ENCODE results near the gene EXOC3.

The EXOC3 gene

DNA sequence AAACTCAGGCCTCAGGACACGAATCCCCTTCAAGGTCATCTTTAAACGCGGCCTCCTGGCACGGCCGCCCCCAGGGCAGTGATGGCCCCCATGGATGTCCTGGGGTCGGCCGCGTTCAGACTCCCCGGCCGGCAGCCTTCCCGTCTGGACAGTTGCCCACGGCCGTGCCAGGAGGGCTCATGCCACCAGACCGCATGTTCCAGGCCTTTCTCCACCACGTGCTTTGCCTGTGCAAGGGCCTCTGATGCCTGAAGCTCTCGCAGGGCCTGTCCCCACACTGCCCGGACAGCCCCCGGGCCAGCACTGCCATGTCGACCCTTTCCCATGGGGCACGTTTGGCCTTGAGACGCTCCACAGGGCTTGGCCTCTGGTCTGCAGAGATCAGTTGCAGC, 46.7 kb downstream of the EXOC3 start:
- DNase-seq, result no peak

DNA sequence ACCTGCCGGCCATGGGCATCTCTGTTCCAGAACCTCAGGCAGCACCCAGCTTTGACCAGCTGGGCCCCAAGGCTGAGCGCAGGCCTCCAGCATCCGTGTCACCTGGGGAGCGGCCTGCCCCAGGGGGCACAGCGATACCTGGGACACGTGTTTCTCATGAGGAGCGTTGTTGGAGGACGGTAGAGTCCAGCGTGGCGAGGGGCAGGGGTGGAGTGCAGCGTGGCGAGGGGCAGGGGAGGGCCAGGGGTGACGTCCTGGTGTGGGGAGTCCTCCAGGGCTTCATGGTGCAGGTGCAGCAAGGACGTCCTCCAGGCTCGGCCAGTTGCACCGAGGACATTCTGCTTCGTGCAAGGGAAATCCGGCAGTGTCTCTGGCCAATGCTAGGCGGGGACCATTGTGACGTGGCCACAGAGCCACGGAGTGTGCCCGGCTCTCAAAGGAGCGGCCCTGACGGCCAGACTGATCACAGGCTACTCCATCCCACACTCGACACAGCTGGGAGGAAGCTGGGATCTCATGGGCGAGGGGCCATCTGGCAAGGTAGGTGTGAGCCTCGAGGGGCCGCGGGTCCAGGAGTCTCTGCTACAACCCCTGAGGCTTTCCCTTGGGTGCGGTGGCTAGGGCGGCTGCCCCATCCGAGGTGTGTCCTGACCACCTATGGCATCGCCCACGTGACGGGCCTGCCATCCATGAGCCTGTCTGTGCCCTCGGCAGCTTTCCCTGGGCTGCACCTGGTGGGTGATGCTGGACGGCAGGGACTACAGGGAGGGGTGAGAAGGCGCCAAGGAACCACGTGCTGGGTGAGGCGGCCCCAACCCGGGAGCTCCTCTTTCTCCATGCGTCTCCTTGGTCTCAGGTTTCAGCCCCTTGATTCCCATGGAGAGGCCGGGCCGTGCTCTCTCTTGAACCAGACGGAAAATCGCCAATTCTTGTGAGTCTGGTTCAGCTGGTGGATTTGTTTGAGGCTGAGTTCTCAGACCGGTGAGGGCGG, 47.4 kb downstream of the EXOC3 start:
- DNase-seq, result no peak

DNA sequence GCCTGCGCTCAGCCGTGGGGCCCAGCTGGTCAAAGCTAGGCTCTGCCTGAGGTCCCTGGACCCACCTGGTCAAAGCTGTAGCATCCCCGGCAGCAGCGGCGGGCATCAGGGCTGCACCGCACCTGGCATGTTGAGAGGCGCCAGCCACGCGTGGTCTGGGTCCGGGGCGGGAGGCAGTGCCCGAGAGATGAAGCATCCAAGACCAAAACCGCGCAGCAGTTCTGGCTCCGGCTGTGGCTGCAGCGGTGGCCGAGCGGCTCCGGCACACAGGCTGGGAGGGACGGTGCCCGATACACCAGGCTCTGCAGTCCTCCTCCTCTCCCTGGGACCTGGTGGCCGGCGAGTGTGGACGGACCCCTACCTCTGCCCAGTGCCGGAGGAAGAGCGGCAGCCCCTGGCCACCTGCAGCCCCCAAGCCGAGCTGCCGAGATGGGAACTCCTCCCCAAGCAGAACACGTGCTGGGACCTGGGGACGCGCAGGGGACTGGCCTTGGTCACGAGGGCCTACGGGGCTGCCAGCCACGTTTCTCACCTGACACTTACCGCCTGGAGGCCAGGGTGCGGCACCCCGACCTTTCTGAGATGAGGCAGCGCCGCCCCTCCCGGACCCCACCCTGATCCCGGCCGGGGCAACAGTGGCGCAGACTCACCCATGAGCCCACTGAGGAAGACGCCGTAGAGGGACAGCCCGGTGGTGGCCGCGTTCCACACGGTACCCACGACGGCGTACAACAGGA, 48.3 kb downstream of the EXOC3 start:
- no peak for DNase-seq

DNA sequence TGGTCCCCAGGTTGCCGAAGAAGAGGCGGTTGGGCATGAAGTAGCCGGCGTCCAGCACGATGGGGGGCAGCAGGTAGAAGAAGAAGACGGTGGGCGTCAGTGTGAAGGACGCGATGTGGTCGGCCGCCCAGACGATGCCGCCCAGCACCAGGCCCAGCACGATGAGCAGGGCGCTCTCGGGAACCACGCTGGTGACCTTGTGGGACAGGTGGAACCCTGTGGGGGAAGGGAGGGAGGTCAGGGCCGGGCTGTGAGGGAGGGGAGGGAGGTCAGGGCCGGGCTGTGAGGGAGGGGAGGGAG, 48.8 kb downstream of the EXOC3 start:
- DNase-seq, result no peak

DNA sequence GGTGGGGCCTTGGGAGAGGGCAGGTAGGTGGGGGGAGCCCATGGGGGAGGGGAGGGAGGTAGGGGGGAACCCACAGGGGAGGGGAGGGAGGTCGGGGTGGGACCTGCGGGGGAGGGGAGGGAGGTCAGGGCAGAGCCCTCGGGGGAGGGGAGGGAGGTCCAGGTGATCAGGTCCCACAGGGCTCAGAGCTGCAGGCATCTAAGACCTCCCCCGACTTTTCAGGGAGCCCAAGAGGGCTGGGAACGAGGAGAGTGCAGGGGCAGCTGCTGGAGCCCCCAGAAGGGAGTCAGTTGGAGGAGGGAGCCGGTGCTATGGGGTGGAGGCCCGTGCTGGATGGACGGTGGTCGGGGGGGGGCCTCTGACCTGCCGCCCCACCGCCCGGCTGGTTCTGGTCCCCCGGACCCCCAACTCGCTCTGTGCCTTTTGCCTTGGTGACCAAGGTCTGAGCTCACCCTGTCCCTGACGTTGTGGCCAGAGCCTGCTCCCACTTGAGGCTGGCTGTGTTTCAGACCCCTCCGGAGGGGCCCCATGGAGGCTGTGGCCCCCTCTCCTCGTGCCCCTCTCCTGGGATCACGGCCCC, 49.4 kb downstream of the EXOC3 start:
- DNase-seq, result no peak

DNA sequence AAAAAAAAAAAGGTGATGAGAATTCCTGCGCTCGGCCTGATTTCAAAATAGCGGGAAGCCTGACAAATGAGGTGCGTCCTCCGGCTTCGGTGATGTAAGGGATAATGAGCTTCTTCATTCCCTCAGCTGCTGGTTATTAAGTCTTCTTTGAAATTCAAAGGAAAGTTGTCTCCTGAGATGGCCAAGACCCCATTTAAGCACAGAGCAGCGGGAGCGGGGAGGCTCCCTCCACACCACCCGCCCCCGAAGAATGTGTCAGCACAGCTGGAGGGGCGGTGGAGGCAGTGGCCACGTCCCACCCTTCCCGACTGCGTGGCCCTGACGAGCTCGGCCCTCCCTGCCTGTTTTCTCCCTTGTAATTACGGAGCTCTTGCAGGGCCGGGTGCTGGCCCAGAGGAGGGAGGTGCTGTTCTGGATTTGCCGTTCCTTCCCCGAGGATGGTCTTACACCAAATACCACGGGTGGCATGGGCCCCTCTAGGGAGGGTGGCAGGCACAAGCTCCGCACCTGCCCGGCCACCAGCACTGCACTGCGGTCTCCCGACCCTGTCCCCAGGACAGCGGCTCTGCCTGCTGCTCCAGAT, 50.2 kb downstream of the EXOC3 start:
- no peak for DNase-seq

DNA sequence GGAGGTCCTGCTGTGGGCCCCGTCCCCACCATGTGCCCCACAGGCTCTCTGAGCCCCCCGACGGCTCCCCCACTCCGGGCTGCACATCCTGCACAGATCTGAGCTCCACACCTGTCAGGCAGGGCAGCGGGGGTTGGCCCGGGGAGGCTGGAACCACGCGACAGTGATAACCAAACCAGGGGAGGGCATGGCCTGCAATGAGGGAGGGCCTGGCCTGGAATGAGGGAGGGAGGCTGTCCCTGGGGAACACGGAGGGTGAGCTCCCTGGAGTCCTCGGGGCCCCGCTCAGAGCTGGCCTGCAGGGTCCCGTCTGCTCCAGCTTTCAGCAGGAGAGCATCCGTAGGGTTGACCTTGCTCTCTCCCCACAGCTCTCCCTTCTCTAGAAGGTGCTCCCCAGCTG, 50.8 kb downstream of the EXOC3 start:
- DNase-seq, result no peak

DNA sequence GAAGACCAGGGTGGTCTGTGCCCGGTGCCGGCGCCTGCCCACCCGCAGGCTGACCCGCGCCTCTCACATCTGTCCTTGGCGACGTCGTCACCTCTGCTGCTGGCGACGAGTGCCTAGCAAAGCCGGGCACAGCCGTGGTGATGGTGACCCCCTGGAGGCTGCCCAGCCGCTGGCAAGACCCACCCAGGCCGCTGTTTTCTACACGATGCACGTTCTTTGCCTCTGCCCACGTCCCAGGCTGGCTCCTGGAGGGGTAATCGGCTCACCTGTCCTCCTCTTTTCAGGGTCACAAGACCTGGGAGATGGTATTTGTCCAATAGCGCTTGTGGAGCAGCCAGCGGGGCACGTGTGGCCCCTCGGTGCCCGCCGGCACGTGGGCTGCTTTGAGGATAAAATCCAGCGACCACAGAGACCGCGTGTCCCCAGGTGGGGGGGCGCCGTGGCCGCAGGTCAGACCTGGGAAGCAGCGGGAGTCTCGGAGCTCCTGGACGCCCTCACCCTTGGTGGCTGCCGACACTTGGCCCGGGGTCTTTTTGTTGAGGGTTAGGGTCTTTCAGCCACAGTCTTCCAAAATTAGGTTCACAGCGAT, 51.8 kb downstream of the EXOC3 start:
- DNase-seq, result no peak

DNA sequence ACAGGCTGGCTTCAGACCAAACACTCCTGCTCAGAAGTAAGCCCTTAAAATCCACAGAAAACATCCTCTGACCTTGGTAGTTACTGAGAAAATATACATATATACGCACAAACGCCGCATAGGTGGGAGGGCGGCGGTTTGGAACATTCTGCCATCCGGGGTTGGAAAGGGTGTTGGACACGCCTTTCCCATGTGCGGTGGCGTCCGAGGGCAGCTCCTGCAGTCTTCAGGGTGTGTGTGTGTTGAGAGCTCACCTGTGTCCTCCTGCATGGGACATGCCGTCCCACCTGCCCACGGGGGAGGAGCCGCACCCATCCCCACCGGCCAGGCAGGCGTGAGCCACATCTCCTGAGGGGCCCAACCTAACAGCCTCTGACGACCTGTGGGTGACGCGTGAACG, 53.1 kb downstream of the EXOC3 start:
- DNase-seq, result no peak

DNA sequence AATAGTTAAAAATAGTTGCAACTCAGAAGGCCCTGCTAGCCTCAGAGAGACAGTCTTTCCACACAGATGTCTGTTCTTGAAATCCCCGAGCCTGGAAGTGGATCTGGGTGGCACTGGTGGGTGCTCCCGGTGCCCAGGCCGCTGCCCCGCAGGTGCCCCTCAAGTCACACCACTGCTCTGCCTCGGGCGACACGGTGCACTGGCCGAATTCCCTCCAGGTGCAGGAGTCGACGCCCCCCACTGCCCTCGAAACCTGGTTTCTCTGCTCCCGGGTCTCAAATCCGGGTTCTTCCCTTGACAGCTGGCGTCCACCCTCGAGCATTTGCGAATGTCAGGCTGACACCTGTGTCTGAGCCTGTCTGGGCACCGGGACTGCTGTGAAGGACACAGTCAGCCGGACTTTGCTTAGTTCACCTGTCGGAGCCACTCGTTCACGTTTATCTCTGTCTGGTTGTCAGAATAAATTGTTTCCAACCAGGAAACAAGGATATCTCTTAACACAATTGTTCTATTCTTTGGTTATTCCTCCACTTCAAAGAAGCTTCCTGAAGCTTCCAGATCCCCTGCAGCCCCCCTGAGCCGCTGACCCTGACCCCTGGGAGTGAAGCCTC, 54.2 kb downstream of the EXOC3 start:
- DNase-seq, result no peak

DNA sequence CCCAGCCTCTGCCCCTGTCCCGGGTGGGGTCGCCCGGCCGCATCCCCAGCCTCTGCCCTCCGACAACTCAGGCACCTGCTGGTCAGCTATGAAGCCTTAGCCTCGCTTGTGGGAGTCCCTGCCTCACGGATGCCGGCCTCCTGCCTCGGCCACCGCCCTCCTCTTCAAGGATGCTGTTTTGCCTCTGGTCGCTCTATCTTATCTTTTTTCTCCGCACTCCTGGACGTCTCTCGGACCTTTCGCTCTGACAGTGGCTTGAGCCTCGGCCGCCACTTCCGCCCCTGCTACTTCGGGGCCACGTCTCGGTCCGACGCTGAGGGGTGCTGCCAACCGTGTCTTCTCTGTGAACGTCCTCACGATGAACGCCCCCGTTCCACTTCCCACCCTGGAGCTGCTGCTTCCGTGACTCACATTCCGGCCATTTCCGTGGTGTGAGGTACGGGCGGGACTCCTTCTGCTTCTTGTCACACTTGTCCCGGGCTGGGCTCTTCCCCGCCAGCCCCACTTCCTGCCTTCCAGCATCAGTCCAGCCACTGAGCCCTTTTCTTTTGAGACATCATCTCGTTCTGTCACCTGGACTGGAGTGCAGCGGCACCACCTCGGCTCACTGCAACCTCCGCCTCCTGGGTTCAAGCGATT, 55.0 kb downstream of the EXOC3 start:
- no peak for DNase-seq

DNA sequence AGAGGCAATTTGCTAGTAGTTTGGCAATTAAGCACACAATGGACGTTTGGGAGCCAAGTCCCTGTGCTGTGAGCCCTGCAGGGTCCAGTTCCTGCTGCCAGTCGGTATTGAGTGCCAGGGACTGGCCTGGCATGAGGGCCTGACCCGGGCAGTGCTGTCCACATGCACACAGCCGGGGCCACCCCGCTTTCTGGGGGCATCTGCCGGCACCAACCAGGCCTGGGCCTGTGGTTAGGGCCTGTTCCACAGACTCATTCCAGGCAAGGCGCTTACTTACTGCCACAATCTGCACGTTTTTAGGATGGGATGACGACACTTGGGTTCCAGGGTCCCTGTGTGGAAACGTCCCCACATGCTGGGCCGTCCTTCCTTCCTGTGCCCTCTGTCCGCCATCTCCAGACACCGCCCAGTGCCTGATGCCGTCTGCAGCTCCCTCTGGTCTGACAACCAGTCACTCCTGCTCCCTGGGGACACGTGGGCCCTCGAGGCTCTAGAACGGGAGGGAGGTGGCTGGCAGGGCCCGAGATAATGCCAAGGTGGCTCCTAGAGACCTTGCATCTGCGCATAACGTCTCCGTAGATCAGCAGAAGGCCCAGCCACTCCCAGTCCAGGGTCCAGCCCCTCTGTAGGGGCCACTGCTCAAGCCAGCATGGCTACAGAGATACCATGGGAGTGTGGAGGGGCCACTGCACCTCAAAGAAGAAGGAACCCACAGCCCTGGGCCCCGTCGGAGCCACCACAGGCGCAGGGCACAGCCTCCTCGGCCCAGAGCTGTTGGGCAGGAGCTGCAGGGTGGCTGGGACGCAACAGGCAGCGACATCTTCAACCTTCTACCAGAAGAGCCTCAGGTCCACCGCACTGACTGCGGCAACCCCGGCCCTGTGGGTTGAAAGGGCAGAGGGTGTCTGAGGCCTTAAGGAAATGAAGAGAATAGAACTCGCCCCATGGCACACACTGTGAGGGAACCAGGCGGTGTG, 56.5 kb downstream of the EXOC3 start:
- DNase-seq, result peak; percentile 17

DNA sequence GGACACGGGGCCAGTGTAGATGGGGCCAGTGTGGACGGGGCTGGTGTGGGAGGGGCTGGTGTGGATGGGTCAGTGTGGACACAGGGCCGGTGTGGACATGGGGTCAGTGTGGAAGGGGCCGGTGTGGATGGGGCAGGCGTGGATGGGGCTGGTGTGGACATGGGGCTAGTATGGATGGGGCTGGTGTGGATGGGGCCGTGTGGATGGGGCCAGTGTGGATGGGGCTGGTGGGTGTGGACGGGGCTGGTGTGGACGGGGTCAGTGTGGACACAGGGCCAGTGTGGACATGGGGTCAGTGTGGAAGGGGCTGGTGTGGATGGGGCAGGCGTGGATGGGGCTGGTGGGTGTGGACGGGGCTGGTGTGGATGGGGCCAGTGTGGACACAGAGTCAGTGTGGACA, 57.5 kb downstream of the EXOC3 start:
- no peak for DNase-seq

DNA sequence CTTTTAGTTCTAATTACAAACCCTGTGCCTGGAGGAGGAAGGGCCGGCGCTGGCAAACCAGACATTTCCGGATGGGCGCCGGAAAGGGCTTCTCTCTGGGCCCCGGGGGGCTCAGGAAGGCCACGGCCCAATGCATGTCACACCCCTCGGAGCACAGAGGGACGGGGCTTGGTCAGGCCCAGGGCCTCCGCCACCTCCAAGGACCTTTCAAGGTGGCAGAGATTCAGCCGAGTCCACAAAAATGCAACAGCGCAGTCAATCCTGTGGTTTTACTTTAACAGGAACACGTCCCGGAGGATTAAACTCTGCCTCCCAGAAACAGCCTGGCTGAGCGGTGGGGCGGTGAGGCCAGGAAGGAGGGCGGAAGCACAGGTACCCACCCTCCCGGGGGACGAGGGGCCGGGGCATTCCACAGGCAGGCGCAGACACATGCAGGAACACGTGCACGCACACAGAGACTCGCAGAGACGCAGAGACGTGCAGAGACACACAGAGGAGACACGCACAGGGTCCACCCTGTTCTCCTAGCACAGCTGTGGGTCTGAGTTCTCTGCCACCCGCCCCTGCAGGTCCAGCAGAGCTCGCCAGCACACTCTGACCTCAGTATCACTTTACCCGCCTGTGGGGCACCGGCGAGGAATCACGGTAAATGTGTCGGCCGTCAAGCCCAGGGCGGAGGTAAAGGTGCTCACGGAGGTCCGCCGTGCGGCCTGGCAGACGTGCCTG, 58.3 kb downstream of the EXOC3 start:
- DNase-seq, result peak; percentile 77

DNA sequence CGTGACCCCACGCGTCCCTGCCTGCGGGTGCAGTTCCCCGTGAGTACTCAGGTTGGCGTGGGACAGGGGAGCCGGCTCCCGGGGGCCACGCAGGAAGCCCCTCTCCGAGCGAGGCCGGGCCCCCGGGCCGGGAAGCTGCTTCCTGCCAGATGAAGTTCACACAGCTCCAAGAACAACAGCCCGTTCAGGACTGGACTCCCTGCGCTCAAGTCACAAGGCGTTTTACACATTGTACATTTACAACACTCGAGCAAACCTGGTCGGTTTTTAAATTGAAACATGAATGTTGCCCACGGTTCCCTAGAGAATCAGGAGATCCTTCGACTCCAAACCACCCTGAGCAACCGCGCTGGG, 58.8 kb downstream of the EXOC3 start:
- peak; percentile 38 for DNase-seq

DNA sequence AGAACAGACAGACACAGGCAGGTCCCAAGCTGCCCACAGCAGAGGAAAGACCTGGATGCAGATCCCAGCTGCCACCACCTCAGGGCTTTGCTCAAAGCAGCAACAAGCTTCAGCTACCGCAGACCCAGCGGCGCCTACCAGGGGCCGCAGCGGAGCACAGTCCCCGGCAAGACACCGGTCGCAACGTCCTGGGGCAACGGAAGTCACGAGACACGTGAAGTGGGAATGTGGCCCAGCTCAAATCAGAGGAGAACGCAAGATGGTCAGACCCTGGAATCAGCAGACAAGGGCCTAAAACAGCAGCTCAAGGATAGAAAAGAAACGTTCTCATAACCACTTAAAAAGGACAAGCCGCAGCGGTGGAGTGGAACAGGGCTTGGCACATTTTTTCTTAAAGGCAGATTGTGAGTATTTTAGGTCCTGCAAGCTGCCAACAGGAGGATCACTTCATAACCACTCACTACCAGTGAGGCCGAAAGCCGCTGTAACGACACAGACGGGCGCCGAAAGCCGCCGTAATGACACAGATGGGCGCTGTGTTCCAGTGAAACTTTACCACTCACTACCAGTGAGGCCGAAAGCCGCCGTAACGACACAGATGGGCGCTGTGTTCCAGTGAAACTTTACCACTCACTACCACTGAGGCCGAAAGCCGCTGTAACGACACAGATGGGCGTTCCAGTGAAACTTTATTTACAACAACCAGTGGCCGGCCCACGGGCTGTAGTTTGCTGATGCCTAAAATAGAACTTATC, 59.5 kb downstream of the EXOC3 start:
- peak; percentile 97 for DNase-seq

DNA sequence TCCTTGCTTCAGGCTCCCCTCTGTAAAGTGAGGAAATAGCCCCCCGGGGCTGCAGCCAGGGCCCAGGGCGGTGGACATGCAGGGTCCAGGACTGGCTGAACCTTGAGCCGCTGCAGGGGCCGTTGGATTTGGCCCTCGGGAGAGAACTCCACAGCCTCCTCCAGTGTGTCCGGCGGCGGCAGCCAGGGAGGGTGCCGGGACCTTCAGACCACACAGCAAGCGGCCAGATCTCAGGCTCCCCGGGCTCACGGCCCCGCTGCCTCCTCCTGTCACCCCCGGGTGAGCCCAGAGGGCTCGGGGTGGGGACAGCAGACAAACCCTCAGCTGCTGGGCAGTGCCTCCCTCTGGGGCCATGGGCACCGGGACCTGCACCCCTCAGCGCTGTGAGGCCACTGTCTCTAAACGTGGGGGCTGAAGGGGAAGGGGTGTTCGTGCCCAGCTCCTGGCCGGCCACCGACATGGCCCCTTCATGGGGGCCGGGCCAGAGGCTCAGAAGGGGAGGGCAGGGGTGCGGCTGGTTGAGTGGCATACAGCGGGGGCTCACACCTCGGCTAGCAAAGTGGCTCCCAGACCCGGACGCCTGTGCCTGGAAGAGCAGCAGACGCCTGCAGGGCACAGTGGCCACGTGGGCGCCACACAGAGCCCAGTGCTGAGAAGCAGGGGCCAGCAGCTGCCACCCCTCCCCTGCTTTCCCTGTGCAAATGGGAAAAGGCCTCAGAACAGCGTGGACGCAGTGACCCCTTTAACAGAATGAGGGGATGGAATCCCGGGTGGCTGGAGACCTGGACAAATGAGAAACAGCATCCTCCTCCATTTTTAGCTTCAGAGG, 61.6 kb downstream of the EXOC3 start:
- no peak for DNase-seq

DNA sequence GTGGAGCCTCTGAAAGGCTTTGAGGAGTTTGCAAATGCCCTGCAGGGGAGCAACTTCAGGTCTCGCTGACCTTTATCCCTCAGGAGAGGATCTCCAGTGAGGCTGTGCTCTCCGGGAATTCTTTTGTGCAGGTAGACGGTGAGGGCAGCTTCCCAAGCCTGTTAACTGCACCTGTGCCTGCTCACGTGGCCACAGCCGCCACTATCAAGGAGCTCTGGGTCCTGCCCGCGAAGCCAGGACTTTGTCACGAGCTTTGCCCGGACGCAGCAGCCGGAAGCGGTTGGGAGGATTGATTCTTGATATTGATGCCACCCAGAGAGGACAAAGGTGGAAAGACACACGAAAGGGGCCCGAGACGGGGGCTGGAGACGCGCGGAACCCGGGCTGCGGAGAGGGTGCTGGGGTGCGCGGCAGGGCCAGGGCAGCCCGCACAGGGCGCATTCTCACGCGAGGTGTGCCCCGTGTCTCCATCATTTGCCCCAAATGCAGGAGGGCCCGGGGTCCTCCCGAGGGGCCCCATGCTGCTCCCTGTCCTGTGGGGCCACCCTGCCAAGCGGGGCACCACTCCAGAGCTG, 63.1 kb downstream of the EXOC3 start:
- DNase-seq, result peak; percentile 59

All from DMS79 (cell line).